ENCODE results near the gene MYO5A.
"Not testable (repeated sequence)": the region's sequence is repeated elsewhere in the genome, so short reads cannot be mapped to it uniquely, and the experiment has no call there.

MYO5A gene

GRCh38 chr15:52459701-52460100, 69.0 kb downstream of the MYO5A start:
- not testable (repeated sequence) for DNase-seq

GRCh38 chr15:52459265-52459664, 69.4 kb downstream of the MYO5A start:
- not testable (repeated sequence) for DNase-seq

- no peak for DNase-seq
Observed at GRCh38 chr15:52448011-52448890, 80.4 kb downstream of the MYO5A start.

- no peak for DNase-seq
Observed at GRCh38 chr15:52445954-52446353, 82.7 kb downstream of the MYO5A start.

- no peak for DNase-seq
Observed at GRCh38 chr15:52445553-52445952, 83.1 kb downstream of the MYO5A start.

- not testable (repeated sequence) for DNase-seq
Observed at GRCh38 chr15:52443205-52443604, 85.5 kb downstream of the MYO5A start.

GRCh38 chr15:52441841-52442240, 86.8 kb downstream of the MYO5A start:
- no peak for DNase-seq

- DNase-seq: no peak
Observed at GRCh38 chr15:52440946-52441345, 87.7 kb downstream of the MYO5A start.

- DNase-seq: no peak
Observed at GRCh38 chr15:52440414-52440813, 88.3 kb downstream of the MYO5A start.

- no peak for DNase-seq
Observed at GRCh38 chr15:52439470-52439869, 89.2 kb downstream of the MYO5A start.

GRCh38 chr15:52439042-52439441, 89.6 kb downstream of the MYO5A start:
- DNase-seq: not testable (repeated sequence)

GRCh38 chr15:52438047-52438446, 90.6 kb downstream of the MYO5A start:
- DNase-seq: no peak

- no peak for DNase-seq
Observed at GRCh38 chr15:52437646-52438045, 91.0 kb downstream of the MYO5A start.

GRCh38 chr15:52436981-52437380, 91.7 kb downstream of the MYO5A start:
- no peak for DNase-seq

GRCh38 chr15:52434885-52435284, 93.8 kb downstream of the MYO5A start:
- no peak for DNase-seq

GRCh38 chr15:52428297-52428696, 100.4 kb downstream of the MYO5A start:
- no peak for DNase-seq

GRCh38 chr15:52427804-52428203, 100.9 kb downstream of the MYO5A start:
- no peak for DNase-seq

- DNase-seq: no peak
Observed at GRCh38 chr15:52424856-52425431, 103.7 kb downstream of the MYO5A start.

- no peak for DNase-seq
Observed at GRCh38 chr15:52423852-52424251, 104.8 kb downstream of the MYO5A start.

- no peak for DNase-seq
Observed at GRCh38 chr15:52422001-52422400, 106.7 kb downstream of the MYO5A start.

- no peak for DNase-seq
Observed at GRCh38 chr15:52421029-52421428, 107.7 kb downstream of the MYO5A start.

GRCh38 chr15:52419494-52419893, 109.2 kb downstream of the MYO5A start:
- no peak for DNase-seq

GRCh38 chr15:52417957-52418356, 110.7 kb downstream of the MYO5A start:
- no peak for DNase-seq

GRCh38 chr15:52417521-52417920, 111.2 kb downstream of the MYO5A start:
- DNase-seq: no peak

Data from NCI-H1105 treated with DMSO at 0.1 percent for 48 hours (cell line).